Islet precursor cell (in vitro differentiated cells): ENCODE results near the gene WWTR1.

Experiments
- DNase-seq: peaks from one replicate; pipeline ENCODE4 v3.0.0-alpha.2; 2018

Gene WWTR1

GRCh38 chr3:149657926-149658743, at the start of gene WWTR1:
TSS of gene WWTR1 (minus strand) at chr3:149658025. CDS start at chr3:149657306, 719 bp downstream.
- DNase-seq: peak; percentile 99

GRCh38 chr3:149706905-149707304, 49.1 kb upstream of the WWTR1 start:
- no peak for DNase-seq

DNA sequence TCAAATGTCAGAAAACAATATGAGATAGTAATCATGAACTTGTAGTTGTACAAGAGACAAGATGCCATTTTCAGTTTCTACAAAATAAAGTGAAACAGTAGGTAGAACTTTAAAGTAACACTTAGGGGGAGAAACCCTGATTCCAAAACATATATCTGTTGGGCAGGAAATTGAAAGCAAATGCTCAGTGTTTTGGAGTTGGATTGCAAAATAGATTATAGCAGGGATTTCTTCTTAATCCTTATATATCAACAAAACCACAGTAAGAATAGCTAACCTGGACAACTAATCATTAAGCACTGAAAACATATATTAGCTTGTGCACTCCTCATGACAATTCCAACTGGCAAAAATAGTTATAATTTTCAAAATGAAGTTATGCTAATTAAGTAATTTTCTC, 47.6 kb upstream of the WWTR1 start:
- DNase-seq: no peak

DNA sequence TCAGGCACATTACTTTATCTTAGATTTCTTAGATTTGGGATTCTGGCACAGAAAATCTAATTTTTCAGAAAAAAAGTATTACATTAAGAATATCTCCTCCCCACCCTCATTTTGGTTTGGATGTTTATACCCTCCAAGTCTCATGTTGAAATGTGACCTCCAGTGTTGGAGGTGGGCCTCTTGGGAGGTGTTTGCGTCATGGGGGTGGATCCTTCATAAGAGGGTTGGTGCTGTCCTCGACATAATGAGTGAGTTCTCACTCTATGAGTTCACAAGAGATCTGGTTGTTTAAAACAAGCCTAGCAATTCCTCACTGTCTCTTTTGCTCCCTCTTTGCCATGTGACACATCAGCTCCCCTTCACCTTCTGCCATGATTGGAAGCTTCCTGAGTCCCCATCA, 45.6 kb upstream of the WWTR1 start:
- DNase-seq: no peak

DNA sequence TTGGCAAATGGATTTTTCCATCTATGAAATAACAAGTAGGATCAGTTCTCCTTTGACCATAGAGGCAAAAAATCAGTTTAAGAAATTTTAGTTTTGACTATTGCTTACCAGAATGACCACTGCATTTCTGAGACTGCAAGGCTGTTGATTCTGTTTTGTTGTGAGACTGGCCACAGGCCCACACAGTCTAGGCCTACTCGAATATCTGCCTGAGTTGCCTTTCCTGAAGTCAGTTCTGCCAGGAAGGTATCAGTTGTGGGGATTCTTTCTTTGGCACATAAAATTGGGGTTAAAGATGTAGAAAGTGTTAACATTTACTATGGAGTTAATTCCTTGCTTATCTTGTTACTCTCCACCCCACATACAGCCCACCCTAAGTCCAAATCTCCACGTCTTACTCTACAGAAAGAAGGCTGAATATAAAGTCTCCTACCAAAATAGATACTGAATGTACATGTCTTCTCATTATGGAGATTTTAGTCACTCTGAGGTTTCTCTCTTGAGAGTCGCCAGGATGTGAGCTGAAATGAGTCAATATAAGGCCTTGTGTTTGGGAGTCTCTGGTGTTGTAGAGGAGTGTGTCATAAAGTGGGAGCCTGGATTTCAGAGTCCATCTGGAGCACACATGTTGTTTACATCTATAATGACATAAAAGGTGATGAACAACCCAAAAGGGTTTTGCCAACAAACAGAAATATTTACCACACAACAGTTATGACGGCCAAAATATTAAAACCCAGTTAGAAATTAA, 45.0 kb upstream of the WWTR1 start:
- DNase-seq: no peak

DNA sequence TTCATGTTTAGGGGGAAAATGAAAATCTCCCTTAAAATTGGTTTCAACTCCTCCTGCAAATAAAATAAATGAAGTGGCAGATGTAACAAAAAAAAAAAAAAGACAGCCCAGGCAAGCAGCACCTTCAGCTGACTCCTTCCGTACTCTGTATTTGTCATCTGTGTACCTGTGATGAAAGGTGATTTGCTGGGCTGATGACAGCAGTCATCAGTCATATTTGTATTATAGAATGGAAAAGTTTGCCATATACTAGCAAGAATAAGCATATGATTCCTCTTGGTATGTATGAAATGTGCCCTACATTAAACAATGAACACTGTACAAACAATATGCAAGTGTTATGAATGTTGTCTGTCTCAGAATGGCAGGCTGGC, 44.1 kb upstream of the WWTR1 start:
- no peak for DNase-seq

DNA sequence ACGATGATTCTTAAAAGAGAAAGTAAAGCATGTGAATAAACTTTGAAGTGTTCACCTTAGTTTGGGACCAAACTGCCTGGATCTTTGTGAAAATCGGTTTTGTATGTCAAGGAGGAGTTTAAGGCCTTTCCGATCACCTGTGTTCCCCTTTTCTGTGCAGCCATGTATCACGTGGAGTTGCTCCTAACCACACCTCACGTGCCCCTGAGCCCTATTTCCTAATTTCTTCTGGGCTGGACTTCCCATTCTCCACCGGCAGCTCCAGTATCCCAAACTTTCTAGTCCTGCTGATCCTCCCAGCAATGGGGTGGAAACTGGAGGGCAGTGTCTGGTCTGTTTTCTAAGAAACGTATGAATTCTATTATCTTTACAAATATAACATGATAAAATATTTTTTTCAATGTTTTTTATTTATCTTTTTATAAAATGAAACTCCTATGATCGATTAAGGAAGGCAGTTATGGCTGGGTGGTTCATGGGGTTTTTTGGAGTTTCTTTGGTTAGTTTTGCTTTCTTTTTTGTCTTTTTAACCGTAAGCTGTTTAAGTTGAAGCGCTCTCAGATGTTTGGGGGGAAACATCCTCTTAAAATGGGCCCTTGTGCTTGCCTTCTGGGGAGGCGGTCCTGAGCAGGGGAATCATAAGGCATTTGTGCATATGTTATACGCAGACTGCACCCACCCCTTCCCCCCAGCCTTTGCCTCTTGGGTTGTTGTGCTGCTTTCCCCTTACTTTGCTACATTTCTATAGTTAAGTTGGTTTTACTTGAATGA, 43.6 kb upstream of the WWTR1 start:
- DNase-seq: no peak

DNA sequence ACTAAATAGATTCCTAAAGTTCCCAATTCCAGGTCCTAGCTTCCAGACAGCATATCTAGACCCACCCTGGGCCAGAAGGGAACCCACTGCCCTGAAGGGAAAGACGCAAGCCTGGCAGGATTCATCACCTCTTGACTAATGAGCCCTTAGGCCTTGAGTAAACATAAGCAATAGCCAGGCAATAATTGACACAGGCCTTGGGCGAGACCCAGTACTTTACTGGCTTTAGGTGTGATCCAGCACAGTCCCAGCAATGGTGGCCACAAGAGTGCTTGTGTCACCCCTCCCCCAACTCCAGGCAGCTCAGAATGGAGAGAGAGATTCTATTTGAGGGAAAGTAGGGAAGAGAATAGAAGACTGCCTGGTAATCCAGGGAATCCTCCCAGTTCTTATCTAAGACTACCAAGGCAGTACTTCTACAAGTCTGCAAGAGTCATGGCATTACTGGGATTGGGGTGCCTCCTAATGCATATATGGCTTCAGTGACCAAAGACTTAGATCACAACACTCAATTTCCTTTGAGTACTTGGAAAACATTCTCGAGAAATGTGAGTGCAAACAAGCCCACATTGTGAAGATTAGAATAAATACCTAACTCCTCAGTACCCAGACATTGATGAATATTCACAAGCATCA, 30.4 kb upstream of the WWTR1 start:
- no peak for DNase-seq

DNA sequence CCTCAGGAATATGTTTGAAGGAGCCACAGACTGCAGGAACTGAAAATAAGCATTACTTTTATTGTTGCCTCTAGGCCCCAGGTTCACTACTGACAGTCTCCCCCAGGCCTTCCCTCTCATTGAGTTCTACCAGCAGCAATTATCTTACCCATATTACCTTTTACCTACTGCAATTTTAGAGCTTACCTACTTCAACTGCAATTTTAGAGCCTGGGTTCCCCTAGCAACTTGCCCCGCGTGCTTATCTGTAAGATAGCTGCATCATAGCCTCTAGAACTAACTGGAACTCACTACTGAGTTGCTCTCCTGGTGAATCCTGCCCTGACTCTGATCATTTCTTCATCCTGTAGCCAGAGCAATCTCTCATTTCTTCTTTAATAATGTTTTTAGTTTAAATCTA, 29.2 kb upstream of the WWTR1 start:
- DNase-seq: no peak

DNA sequence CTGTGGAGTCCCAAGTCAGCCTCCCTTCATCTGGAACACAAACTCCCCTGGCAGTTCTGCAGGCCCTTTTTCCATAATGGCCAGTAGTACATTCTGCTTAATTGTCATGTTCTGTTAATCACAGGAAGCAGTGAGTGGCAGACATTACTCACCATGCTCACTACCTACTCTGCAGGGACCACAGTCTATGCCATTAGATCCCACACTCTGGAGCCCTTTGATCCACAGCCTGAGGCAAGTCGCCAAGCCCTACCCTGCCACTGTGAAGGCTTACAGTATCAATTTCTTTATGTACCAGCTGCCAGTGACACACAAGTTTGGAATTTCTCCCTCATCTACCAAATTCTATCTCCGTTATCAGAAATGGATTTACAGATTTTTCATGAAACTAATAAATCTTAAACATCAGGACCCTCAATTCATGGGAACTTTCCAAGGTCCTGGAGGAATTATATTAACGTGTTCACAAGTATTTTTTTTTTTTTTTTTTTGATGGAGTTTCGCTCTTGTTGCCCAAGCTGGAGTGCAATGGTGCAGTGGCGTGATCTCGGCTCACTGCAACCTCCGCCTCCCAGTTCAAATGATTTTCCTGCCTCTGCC, 20.6 kb upstream of the WWTR1 start:
- peak; percentile 99 for DNase-seq

DNA sequence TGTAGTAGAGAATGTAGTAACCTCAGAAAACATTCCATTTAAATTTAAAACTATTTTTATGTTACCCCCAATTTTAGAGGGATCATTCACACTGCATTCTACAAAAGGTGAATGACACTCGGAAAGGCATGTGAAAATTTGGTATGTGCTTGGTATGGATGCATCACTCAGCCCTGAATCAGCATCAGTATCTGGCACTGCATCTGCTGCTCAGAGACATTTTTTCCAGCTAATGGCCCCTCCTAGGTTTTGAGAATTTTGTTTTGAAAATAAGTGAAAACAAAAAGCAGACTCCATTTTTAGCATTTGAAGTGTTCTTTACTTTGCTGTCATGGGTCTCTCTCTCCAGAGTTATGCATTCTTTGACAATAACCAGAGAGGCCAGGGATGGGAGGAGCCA, 15.6 kb upstream of the WWTR1 start:
- peak; percentile 74 for DNase-seq

DNA sequence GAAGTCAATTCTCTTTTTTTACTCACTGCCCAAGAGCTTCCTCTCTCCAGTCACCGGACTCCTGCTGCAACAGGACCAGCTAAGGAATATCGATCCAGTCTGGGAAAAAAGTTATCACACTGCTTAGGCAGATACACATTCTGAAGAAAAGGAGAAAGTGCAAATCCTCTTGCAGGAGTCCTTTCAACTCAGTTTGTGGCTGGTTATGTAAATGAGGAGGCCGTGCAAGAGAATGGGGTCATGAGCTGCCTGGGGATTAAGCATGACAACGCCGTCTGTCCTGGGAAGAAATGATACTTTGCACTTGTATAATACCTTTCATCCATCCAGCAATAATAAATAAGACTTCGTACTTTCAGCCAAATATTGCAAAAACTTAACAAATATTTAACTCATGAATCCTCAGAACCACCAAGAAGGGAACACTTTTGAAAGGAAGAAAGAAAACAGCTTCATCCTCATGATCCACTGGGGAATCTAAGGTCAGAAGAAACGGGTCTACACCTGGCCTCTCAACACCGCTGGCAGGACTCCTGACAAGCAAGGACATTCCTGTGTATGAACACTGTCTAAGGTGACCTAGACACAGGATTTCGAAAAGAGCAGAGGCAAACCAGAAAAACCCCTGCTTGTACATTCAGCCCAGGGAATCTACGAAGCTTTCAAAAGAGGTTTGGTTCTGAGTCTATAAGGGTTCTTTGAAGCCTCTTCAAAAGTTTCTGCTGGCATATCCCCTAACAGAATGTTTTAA, 13.1 kb upstream of the WWTR1 start:
- DNase-seq: no peak

DNA sequence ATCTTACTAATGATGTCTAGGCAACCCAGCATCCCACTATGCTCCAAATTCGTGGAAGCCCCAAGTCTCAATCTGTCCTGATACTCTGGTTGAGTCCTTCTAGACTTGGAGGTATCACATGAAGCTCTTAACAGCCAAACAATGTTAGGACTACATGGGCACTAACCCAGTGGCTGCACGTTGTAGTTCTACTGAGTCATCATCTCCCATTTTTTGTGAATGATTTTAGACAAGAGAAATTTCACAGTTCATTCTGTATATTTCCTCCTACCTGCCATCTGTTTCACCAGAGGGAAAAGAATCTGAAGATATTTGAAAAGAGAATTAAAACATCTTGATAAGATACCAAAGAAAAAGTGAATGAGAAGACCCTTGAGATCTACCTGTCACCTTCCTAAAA, 9.8 kb upstream of the WWTR1 start:
- no peak for DNase-seq

DNA sequence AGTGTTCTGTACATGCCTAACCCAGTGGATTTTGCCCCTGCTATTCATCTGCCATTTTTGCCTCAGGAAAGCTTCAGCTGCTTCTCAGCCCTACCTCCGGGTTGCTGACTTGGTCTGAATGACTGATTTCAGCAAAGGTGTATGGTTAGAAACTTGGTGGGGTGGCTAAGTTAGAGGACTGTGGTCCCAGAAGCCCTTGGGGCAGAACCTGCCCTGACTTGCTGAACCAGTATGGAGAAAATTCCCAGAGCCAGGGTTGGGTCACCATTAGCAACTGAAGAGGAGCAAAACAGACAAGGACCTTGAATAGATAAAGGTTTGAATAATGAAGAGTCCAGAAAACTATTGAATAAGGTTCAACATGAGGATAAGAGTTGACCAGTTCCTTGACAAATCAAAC, 6.1 kb upstream of the WWTR1 start:
- DNase-seq: peak; percentile 84

DNA sequence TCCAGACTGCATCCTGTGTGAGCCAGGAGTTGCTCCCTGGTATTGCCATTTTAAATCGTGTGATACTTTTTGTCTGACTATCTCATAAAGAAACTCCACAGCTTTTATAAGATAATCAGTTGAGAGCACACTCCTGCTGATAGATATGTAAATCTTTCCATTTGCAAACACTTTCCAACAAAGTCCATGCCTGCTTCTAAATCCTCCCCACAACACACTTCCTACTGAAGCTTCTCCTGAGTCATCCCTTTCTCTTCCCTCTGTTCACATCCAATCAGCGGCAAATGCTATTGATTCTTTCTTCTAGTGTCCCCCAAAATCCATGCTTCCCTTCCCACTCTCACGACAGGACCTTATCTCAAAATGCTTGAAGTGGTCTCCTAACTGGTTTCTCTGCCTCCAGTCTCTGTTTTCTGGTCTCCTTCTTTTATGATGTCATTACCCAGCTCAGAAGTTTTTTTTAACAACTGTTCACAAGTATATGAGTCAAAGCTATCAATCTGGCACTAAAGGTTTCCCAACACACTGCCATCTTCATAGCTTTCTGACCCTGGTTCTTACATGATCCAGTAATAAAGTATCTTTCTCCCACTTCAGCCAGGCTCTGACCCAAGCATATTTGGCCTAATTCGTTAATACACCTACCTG, 4.5 kb upstream of the WWTR1 start:
- no peak for DNase-seq

GRCh38 chr3:149660462-149660861, 2.6 kb upstream of the WWTR1 start:
- no peak for DNase-seq

GRCh38 chr3:149658744-149659497, 1.1 kb upstream of the WWTR1 start:
- DNase-seq: no peak

DNA sequence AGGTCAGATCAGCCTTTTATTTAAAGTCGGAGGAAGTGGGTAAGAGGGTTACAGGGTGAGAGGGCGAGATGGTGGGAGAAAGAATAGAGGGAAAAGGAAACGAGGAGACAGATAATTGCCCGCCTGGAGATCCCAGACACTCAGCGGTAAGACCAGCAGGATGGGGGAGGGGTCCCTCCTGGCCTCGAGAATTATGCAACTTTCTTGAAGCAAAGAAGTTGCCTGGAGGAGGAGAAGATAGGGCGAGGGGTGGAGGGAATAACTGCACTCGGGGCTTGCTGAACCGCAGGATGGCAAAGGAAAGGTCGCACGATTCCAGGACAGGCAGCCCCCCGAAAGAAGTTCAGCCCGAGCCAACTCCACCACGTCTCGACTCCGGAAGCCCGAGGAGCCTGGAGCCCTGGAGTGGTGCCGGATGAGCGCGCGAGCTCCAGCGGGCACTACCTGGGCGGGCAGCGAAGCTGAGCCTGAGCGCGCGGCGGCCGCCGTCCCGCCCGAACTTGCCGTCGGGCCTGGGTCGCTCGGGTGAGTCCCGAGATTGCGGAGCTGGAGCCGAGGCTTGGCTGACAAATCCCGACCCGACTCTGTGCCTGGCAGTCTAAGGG, 402 bp downstream of the WWTR1 start:
- DNase-seq: peak; percentile 77

- DNase-seq: no peak
These were observed 1.8 kb downstream of the WWTR1 start for GRCh38 chr3:149655826-149656574.
